ENCODE measurements around the gene SENP3.
"Not testable (repeated sequence)": the region's sequence is repeated elsewhere in the genome, so short reads cannot be mapped to it uniquely, and the experiment has no call there.

The SENP3 gene

DNA sequence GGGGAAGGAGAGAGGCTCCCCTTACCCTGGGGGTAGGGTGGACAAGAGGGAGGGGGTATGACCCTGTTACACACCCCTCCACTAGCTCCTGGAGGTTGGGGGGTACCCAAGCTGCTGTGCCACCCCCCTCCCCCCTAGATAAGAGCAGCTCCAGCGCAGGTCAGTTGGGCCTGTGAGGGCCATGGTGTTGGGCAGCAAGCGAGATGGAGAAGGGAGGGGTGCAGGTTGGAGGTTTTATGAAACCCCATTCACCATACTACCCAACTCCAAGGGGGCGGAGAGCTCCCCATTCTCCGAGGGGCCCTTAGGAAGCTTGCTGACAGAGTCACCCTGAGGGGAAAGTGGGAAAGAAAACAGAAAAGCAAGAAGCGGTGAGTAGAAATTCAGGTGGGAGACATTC, 29.9 kb downstream of the SENP3 start:
- no peaks in the 10 kb centered on the region for H3K27me3 ChIP-seq (replicated peaks)
- in situ Hi-C loops (cut with HindIII; ENCODE audit: low pct_ligation_motif_present, low sequenced_read_pairs): no loop called here
- H3K4me3 ChIP-seq (ENCODE audit: low read depth, low read length): no peak overlapping the region
- TF ChIP-seq, protein P1, sequence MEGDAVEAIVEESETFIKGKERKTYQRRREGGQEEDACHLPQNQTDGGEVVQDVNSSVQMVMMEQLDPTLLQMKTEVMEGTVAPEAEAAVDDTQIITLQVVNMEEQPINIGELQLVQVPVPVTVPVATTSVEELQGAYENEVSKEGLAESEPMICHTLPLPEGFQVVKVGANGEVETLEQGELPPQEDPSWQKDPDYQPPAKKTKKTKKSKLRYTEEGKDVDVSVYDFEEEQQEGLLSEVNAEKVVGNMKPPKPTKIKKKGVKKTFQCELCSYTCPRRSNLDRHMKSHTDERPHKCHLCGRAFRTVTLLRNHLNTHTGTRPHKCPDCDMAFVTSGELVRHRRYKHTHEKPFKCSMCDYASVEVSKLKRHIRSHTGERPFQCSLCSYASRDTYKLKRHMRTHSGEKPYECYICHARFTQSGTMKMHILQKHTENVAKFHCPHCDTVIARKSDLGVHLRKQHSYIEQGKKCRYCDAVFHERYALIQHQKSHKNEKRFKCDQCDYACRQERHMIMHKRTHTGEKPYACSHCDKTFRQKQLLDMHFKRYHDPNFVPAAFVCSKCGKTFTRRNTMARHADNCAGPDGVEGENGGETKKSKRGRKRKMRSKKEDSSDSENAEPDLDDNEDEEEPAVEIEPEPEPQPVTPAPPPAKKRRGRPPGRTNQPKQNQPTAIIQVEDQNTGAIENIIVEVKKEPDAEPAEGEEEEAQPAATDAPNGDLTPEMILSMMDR (IDR thresholded peaks at IDR 0.05; ENCODE audit: low read depth, low read length, missing control alignments): no peak
- H3K27ac ChIP-seq: no peak overlapping the region
- no peak for DNase-seq
- peaks cover 68% of the 10 kb centered on the region for H3K36me3 ChIP-seq (replicated peaks)

DNA sequence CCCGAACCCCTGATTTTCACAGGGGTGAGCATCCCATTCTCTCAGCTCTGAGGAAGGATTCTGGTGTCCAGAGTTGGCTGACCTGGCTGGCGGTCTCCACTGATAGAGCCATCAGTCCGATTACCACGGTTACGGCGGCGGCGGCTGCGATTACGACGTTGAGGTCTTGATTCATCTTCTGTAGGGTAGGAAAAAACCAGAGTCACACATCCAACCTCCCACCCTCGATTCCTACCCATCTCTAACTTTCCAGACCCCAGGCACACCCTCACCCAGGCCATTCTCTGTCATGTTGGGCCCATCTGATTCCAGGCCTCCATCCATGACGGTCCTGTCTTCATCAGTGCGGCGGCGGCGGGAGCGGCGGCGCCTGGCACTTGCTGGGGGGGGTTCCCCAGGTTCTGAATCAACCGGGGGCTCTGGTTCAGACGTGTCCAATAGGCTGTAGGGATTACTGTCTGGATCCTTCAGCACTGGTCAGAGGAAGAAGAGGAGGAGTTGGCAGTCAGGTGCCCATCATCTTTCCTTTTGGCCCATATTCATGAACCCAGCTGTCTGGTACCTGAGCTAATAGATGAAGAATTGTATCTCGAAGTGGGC, 30.8 kb downstream of the SENP3 start:
- Histone ChIP-seq H3K36me3 (replicated peaks) (peaks cover 74% of the 10 kb centered on the region), H3K27ac (no peak overlapping the region), H3K4me3 (ENCODE audit: low read depth, low read length) (no peak overlapping the region), H3K27me3 (replicated peaks) (no peaks in the 10 kb centered on the region)
- in situ Hi-C loops (cut with HindIII; ENCODE audit: low pct_ligation_motif_present, low sequenced_read_pairs): no loop called here
- TF ChIP-seq, protein P1 (IDR thresholded peaks at IDR 0.05; ENCODE audit: low read depth, low read length, missing control alignments): no peak
- no peak for DNase-seq

DNA sequence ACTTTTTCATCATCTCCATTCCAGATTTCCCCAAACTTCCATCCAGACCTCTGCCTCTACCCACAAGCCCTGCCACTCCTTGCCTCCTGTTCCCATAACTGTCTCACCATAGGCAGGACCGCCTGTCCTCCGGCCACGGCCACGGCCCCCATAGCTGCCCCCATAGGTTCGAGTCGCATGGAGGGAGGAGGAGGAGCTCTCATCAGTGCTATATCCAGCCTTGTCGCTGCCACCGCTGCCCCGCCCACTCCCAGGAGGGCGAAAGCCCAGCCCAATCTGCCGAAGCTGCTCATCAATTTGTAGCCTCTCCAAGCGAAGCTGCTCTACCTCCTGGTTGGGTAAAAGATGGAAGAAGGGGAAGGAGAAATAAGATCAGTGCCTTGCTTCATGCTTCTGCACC, 31.6 kb downstream of the SENP3 start:
- in situ Hi-C loops (cut with HindIII; ENCODE audit: low pct_ligation_motif_present, low sequenced_read_pairs): no loop called here
- Histone ChIP-seq H3K4me3 (ENCODE audit: low read depth, low read length) (no peak overlapping the region), H3K27ac (no peak overlapping the region), H3K36me3 (replicated peaks) (peaks cover 78% of the 10 kb centered on the region), H3K27me3 (replicated peaks) (no peaks in the 10 kb centered on the region)
- TF ChIP-seq, protein P1 (IDR thresholded peaks at IDR 0.05; ENCODE audit: low read depth, low read length, missing control alignments): no peak
- DNase-seq: no peak

DNA sequence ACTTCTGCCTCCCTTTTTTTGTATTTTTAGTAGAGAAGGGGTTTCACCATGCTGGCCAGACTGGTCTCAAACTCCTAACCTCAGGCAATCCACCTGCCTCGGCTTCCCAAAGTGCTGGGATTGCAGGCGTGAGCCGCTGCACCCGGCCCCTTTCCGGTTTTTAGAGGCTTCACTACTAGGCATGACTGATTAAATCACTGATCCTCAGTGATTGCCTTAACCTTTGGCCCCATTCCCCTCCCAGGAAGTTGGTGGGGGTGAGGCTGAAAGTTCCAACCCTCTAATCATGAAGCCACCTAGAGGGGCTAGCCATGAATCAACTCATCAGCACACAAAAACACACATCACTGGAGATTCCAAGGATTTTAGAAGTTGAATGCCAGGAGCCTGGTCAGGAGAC, 35.8 kb downstream of the SENP3 start:
- H3K4me3 ChIP-seq (ENCODE audit: low read depth, low read length); H3K27me3 ChIP-seq (replicated peaks); H3K27ac ChIP-seq; DNase-seq; in situ Hi-C loops (cut with HindIII; ENCODE audit: low pct_ligation_motif_present, low sequenced_read_pairs): not testable (repeated sequence)
- H3K36me3 ChIP-seq (replicated peaks): peaks cover 85% of the 10 kb centered on the region

DNA sequence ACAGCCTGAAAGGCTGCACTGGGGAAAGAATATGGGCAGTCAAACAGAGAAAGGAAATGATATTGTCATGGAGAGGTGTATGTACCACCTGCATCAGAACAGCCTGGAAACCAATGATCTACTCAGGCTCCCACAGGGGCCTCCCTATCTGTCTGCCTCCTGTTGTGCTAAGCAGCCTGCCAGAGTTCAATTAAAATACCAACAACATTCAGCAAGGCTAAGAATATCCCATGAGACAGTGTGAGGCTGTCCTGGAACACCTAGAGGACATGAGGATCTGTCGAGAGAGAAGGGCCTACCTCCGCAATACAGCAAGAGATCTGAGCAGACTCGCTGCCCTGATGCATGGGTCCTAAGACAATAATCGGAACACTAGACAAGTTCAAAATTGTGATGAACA, 44.6 kb downstream of the SENP3 start:
- Histone ChIP-seq H3K36me3 (replicated peaks) (peaks cover 30% of the 10 kb centered on the region), H3K27ac (no peak overlapping the region), H3K4me3 (ENCODE audit: low read depth, low read length) (no peak overlapping the region), H3K27me3 (replicated peaks) (no peaks in the 10 kb centered on the region)
- in situ Hi-C loops (cut with HindIII; ENCODE audit: low pct_ligation_motif_present, low sequenced_read_pairs): no loop called here
- TF ChIP-seq, protein P1 (IDR thresholded peaks at IDR 0.05; ENCODE audit: low read depth, low read length, missing control alignments): no peak
- no peak for DNase-seq

DNA sequence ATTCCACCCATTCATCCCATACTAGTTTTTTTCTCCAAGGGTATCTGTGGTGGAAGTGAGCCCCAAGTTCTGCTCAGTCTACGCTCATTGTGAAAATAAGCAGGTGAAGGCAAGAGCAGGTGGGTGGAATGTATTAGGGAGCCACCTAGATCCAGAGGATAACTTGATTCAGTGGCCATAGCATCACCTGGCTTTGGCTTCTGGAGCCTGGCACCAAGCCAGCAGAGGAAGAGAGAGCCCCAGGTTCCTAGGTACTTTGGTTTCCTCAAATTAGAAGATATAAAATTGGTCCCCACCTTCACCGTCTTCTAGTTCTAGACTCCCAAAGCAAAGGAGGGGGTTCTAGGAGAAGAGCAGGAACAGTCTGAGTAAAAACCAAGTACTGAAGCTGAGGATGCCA, 48.9 kb downstream of the SENP3 start:
- TF ChIP-seq, protein P1 (IDR thresholded peaks at IDR 0.05; ENCODE audit: low read depth, low read length, missing control alignments): no peak
- DNase-seq: no peak
- Histone ChIP-seq H3K36me3 (replicated peaks) (peaks cover 3% of the 10 kb centered on the region), H3K27ac (no peak overlapping the region), H3K4me3 (ENCODE audit: low read depth, low read length) (no peak overlapping the region), H3K27me3 (replicated peaks) (no peaks in the 10 kb centered on the region)
- in situ Hi-C loops (cut with HindIII; ENCODE audit: low pct_ligation_motif_present, low sequenced_read_pairs): no loop called here

All from brain microvascular endothelial cell (primary cell).